Panc1 (cell line): Measurements from ENCODE around the gene RIPOR2. TPM values are rescaled to one million over a fixed set of nuclear protein-coding genes. Genes with fewer than 3 reads are reported as not detected.

Source experiments
- ATAC-seq: fragments of 200-7000 bp; cut with Tn5 transposase; 2 replicates; pipeline ENCODE4 v1.9.1; 2020; ENCODE audit warnings: mild to moderate bottlenecking, moderate library complexity
- BruUV-seq: library from RNA; stranded (reverse); fragments of 400-500 nt; replicated peaks from 2 replicates; lab custom pipeline; 2021; lab: Mats Ljungman, UMichigan
- CTCF ChIA-PET: fragments of 300-600 bp; sonication (Branson Sonifier 250); formaldehyde crosslinking; loops from one replicate; lab custom pipeline; 2022; ENCODE audit warnings: antibody characterized with exemption; lab: Charles Lee
- POLR2A ChIA-PET: fragments of 300-600 bp; sonication (Branson Sonifier 250); formaldehyde crosslinking; loops from one replicate; lab custom pipeline; 2022; ENCODE audit warnings: antibody characterized with exemption; lab: Charles Lee
- DNase-seq: peaks from one replicate; pipeline ENCODE4 v3.0.0-alpha.2; 2010; ENCODE audit warnings: low read depth, low spot score
- H3K27ac ChIP-seq: 2 replicates; pipeline ENCODE4 v1.5.1; 2011; ENCODE audit warnings: mild to moderate bottlenecking, low read length, inconsistent platforms
- H3K27me3 ChIP-seq: fragments of 200-500 bp; sonication (Bioruptor generic); 2 replicates; pipeline ENCODE4 v1.6.0; 2014; ENCODE audit warnings: low read length, inconsistent platforms; ENCODE audit not compliant: control insufficient read depth, insufficient read depth
- H3K36me3 ChIP-seq: fragments of 200-500 bp; sonication (Bioruptor generic); 2 replicates; pipeline ENCODE4 v1.5.1; 2014; ENCODE audit warnings: inconsistent platforms, mild to moderate bottlenecking, low read length, moderate library complexity; ENCODE audit not compliant: control insufficient read depth, insufficient read depth
- H3K4me1 ChIP-seq: 2 replicates; pipeline ENCODE4 v1.5.1; 2011; ENCODE audit warnings: inconsistent platforms, mild to moderate bottlenecking, low read length, moderate library complexity; ENCODE audit not compliant: control insufficient read depth, insufficient read depth
- H3K4me3 ChIP-seq, 2 experiments: 2 replicates each; pipeline ENCODE4 v1.5.1; 2011 to 2012; ENCODE audit warnings: low read depth in 2 of 2, low read length in 2 of 2, mild to moderate bottlenecking in 2 of 2, inconsistent platforms in 1 of 2, moderate library complexity in 1 of 2
- H3K9me3 ChIP-seq: fragments of 200-500 bp; sonication (Bioruptor generic); 2 replicates; pipeline ENCODE4 v1.5.1; 2014; ENCODE audit warnings: low read depth, mild to moderate bottlenecking, inconsistent platforms, low read length, moderate library complexity; ENCODE audit not compliant: control insufficient read depth, insufficient read depth
- POLR2AphosphoS5 ChIP-seq: IDR thresholded peaks from 2 replicates; pipeline ENCODE4 v1.6.1; 2012; ENCODE audit warnings: mild to moderate bottlenecking, low read depth, low read length, moderate library complexity
- REST ChIP-seq, 2 experiments: IDR thresholded peaks; 2 replicates each; pipeline ENCODE4 v1.6.1; 2011 to 2012; ENCODE audit warnings: low read depth in 2 of 2, control low read depth in 1 of 2, low read length in 1 of 2, mild to moderate bottlenecking in 1 of 2, moderate library complexity in 1 of 2; ENCODE audit not compliant: insufficient read depth in 1 of 2
- SIN3A ChIP-seq: IDR thresholded peaks from 2 replicates; pipeline ENCODE4 v1.6.1; 2012; ENCODE audit warnings: low read depth, mild to moderate bottlenecking, low read length, moderate library complexity, borderline replicate concordance; ENCODE audit not compliant: insufficient read depth
- TCF7L2 ChIP-seq: IDR thresholded peaks from 2 replicates; pipeline ENCODE4 v1.6.1; 2011; ENCODE audit warnings: mild to moderate bottlenecking, low read depth, low read length, inconsistent platforms
- in situ Hi-C: cut with HindIII; loops from 2 replicates; pipeline ENCODE4 v1.10.0; 2016; ENCODE audit warnings: low sequenced_read_pairs, low pct_unique_long_range_greater_than_20kb
- intact Hi-C: fragments of 100-400 bp; cut with micrococcal nuclease; formaldehyde crosslinking; loops from one replicate; pipeline ENCODE4 v1.10.0; 2022; ENCODE audit not compliant: unreplicated experiment
- total RNA-seq: library from RNA; stranded (reverse); gene quantifications from one replicate; pipeline ENCODE4 v1.2.1, GENCODE V29; 2021; ENCODE audit not compliant: unreplicated experiment
- TF ChIP-seq, protein P1 (sequence below): fragments of 450-650 bp; IDR thresholded peaks from 2 replicates; pipeline ENCODE4 v1.5.1; 2017; ENCODE audit warnings: mild to moderate bottlenecking

RIPOR2 gene
- total RNA-seq, 1 experiment from 2014 or later: 0.54 TPM

DNA sequence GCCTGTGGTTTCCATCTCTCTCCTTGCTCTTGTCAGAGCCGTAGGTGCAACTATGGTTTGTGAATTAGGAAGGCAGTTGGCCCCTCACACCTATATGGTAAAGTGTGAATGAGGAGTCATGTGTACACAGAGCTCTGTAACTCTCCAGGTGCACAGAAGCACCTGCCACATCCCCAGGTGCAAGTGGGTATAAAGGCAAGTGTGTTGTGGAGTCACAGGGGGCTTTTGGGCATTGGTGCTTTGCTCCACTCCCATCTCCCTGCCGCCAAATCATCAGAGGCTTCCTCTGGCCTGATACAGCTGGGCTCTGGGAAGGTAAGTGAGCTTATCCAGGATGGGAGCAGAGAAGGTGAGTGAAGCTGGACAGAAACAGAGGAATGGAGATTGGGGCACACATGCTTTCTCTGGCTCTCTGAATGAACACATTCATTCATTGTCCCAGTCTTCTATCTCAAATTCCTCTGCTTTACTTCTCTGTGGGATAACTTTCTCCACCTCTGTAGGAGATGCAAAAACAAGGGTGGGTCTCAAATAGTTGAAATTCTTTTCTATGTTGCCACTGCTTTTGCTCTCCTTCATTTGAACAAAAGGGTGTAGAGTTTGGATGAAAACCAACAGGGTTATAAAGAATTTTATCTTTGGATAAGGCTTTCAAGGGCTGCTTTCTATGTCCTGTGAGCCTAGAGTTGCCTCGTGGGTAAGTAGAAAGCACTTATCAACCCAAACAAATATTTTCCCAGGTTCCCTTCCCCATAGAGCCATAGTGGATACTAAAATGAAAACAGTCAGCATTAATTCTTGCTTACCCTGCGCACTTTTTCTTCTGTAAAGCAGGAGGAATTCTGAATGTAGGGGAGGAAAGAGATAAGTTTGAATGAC is 45.0 kb upstream of the RIPOR2 start:
- intact Hi-C loops: no loop called here

GRCh38 chr6:24979176-24979575 is 43.4 kb upstream of the RIPOR2 start:
- in situ Hi-C loops: no loop called here
- CTCF ChIA-PET: no interaction called here
- POLR2A ChIA-PET: no interaction called here
- TF ChIP-seq, protein P1, sequence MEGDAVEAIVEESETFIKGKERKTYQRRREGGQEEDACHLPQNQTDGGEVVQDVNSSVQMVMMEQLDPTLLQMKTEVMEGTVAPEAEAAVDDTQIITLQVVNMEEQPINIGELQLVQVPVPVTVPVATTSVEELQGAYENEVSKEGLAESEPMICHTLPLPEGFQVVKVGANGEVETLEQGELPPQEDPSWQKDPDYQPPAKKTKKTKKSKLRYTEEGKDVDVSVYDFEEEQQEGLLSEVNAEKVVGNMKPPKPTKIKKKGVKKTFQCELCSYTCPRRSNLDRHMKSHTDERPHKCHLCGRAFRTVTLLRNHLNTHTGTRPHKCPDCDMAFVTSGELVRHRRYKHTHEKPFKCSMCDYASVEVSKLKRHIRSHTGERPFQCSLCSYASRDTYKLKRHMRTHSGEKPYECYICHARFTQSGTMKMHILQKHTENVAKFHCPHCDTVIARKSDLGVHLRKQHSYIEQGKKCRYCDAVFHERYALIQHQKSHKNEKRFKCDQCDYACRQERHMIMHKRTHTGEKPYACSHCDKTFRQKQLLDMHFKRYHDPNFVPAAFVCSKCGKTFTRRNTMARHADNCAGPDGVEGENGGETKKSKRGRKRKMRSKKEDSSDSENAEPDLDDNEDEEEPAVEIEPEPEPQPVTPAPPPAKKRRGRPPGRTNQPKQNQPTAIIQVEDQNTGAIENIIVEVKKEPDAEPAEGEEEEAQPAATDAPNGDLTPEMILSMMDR: no peak
- TF ChIP-seq SIN3A (no peak), REST (IDR thresholded peaks at IDR 0.05; ENCODE audit: insufficient read depth in 1 of 2, low read depth in 2 of 2, low read length in 1 of 2) (no peak), TCF7L2 (no peak), POLR2AphosphoS5 (no peak)
- no peak for ATAC-seq
- no TSS peak for BruUV-seq
- intact Hi-C loops: no loop called here
- Histone ChIP-seq H3K36me3 (no peaks in the 10 kb centered on the region), H3K9me3 (no peaks in the 10 kb centered on the region), H3K27ac (no peak overlapping the region), H3K4me3 (no peak overlapping the region), H3K4me1 (no peaks in the 10 kb centered on the region), H3K27me3 (peaks cover 3% of the 10 kb centered on the region)
- DNase-seq: no peak

More for the DNA sequence above, 45.0 kb upstream of the RIPOR2 start:
- no peak for ATAC-seq
- Histone ChIP-seq H3K4me1 (no peaks in the 10 kb centered on the region), H3K9me3 (no peaks in the 10 kb centered on the region), H3K4me3 (no peak overlapping the region), H3K36me3 (no peaks in the 10 kb centered on the region), H3K27ac (no peak overlapping the region), H3K27me3 (peaks cover 3% of the 10 kb centered on the region)
- POLR2A ChIA-PET: no interaction called here
- BruUV-seq: no TSS peak
- no peak for DNase-seq
- TF ChIP-seq POLR2AphosphoS5 (no peak), REST (IDR thresholded peaks at IDR 0.05; ENCODE audit: insufficient read depth in 1 of 2, low read depth in 2 of 2, low read length in 1 of 2) (no peak), SIN3A (no peak), TCF7L2 (no peak)
- TF ChIP-seq, protein P1: no peak
- CTCF ChIA-PET: no interaction called here
- in situ Hi-C loops: no loop called here
